Measurements from ENCODE around the gene CTTN.
"Not testable (repeated sequence)": the region's sequence is repeated elsewhere in the genome, so short reads cannot be mapped to it uniquely, and the experiment has no call there.

CTTN gene

DNA sequence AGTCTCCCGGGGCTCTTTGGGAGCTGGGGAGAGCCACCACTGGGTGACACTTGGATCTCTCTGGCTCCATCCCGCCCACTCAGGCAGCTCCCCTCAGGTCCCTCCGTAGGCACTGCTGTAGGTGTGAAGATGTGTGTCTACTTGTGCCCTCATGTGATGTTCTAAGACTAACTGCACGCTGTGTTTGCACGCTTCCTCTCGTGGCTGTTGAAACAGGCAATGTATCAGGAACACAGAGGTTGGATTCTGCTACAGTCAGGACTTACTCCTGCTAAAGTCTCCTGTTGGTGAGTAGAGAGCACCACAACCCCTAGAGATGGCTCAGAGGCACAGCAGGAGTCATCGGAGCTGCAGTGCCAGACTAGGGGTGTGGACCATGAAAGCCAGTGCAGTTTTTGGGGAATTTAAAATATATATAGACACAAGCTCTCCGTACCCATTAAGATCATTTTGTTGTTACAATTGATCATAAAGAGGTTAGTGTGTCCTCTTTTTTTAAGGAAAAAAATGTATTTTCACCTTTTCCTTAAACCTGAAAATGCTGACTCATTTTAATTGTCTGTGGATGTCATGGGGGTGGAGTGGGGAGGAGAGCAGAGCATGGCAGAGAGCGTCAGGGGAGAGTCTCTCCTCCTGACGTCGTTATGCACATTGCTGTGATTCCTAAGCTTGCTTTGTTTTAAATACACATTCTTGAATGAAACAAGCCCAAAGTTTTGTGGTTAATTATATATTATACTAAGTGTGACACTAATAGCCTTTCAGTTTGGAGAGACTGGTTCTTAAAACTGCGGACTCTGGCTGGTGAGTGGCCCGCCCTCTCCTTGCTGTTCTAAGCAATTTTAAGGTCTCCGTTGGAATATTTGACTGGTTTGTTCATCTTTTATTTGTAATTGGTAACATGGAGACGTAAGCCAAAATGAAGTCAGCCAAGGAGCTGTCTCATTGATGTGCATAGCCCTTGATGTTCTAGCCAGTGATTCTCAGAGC is 16.2 kb upstream of the CTTN start:
- no peak for DNase-seq

DNA sequence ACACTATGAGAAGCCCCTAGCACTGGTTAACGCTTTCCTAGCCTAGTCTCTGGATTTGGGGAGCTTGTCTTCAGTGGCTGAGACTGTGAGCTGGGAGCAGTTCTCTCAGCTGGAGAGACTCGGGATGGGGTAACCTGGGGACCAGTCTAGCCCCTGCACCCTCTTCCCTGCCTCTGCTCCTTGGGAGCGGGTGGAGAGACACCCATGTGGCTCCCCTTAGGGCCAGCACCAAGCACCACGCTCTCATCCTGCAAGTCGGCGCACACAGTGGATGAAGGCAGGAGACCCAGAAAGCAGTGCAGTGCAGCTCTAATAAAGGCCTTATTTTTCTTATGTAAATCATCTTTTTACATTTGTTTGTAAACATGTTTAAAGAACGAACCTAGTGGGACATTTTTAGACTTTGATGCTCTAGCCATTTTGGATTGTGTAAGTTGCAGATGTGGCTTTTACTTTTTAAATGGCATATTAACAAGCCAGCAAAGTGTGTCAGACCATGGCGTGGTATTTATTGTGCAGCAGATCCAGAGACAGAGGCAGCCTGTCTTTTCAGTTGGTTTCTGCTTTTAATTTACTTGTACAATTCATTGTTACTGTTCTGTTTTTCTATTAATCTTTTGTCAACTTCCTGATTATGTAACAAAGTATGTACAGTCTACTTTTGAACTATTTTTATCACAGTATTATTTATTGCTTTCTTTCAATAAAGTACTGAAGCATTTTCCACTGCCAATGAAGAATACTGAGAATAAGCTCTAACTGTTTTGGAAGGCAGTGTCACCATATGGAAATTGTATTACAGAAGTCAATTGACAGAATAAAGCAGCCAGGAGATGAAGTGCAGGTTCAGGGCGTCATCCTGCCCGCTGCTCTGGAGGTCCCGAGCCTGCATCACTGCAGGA is 14.4 kb upstream of the CTTN start:
- DNase-seq: no peak

DNA sequence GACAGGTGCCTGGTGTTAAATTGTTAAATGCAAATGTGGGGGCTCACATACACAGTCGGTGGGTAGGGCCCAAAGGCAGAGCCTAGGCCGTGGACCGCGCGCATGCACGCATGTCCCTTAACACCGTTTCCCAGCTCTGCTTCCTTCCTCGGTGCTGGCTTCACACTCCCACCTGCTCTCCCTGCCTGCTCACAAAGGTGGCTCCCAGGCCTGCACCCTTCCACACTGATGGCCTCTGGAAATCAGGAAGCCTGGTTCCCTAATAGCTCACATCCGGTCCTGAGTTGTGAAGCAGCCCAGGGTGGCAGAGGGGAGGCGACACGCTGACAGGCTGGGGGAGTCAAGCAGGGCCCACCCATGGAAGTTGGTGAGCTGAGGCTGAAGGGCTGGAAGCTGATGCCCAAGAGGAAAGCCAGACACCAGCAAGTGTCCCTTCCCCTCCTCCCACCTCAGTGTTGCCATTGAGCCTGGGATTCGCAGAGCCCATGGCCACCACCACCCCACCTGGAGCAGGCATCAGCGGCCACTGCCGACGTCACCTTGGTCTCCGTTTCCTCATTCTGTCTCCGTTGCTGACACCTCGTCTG is 13.7 kb upstream of the CTTN start:
- no peak for DNase-seq

DNA sequence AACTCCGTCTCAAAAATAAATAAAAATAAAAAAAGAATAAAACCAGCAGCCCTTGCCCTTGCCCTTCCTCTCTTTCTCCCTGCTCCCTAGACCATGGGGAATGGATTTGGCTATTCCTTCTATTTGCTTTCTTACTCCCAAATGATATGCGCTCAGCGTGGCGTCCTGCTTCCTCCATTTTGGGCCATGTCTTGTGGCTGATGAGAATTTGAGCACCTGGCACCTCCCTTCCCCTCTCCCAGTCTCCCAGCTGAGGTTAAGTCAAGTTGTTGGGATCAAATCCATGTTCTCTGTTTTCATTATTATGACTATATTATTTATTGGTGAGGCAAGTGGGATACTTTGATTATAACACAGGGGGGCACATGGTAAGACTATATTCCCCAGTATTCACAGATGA is 10.8 kb upstream of the CTTN start:
- no peak for DNase-seq

DNA sequence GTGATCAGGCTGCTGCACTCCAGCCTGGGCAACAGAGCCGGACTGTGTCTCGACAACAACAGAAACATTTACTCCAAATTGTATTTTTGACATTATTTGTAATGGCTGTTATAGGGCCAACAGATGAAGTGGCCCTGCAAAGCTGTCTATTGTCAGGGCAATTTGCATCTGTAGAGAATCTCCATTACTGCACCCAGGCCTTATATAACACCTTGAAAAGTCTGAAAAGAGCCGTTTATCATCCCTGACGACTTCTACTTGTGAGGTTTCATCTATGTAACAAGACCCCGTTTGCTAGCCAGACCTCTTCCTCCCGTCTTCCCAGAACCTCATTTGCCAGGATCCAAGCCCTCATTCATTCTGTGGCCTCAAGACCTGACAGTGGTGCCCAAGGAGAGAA is 9.1 kb upstream of the CTTN start:
- DNase-seq: no peak

DNA sequence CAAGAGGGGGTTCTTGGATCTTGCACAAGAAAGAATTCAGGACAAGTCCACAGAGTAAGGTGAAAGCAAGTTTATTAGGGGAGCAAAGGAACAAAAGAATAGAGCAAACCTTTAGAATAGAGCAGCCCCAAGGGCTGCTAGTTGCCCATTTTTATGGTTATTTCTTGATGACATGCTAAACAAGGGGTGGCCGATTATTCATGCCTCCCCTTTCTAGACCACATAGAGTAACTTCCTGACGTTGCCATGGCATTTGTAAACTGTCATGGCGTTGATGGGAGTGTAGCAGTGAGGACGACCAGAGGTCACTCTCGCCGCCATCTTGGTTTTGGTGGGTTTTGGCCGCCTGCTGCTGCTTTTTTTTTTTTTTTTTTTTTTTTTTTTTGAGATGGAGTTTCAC is 7.4 kb upstream of the CTTN start:
- DNase-seq: not testable (repeated sequence)

DNA sequence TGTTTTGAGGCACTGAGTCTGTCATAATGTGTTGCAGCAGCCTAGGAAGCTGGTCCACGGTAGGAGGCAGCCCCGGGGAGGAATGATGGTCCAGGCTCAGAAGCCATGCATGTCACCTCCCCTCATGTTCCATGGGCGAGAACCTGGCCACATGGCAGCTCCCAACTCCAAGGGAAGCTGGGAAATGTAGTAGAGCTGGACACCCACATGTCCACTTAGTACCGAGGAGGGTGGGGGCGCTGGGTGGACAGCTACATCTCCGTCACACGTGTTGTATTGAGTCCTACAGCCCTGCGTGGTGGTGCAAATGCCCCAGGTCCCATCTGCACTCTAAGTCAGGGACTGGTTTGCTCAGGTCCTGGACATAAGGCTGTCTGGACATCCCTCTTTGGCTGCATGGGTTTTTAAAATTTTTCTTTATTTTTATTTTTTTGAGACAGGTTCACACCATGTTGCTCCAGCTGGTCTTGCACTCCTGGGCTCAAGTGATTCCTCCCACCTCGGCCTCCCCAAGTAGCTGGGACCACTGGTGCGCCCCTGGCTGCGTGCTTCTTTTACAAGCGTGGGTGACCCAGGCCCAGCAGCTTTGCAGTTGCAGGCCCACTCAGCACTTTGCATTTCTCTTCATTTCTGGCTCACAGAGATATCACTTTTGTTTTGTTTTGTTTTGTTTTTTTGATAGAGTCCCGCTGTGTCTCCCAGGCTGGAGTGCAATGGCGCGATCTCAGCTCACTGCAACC is 3.9 kb upstream of the CTTN start:
- no peak for DNase-seq

DNA sequence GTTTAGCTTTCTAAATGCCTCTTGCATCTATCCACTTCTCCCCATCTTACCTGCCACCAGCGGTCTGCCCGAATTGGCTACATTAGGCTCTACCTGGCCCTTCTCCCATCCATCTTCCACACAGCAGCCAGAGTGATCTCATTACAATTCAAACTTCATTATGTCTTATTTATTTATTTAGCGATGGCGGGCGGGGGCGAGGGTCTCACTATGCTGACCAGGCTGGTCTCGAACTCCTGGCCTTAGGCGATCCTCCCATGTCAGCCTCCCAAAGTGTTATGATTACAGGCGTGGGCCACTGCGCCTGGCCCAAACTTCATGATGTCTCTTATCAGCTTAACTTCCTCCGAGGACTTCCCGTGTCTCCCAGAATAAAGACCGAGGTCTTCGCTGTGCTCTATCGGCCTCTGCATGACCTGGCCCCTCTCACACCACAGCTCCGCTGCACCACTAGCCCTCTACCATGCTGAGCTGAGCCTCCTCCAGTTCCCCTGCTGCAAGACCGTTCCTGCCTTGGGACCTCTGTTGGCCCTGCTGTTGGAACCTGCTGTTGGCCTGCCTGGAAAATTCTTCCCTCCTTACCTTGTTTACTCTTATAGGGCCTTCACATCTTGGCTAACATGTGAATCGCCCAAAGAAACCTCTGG is 870 bp upstream of the CTTN start:
- DNase-seq: peak in 1 of 2 donors; percentile 15

DNA sequence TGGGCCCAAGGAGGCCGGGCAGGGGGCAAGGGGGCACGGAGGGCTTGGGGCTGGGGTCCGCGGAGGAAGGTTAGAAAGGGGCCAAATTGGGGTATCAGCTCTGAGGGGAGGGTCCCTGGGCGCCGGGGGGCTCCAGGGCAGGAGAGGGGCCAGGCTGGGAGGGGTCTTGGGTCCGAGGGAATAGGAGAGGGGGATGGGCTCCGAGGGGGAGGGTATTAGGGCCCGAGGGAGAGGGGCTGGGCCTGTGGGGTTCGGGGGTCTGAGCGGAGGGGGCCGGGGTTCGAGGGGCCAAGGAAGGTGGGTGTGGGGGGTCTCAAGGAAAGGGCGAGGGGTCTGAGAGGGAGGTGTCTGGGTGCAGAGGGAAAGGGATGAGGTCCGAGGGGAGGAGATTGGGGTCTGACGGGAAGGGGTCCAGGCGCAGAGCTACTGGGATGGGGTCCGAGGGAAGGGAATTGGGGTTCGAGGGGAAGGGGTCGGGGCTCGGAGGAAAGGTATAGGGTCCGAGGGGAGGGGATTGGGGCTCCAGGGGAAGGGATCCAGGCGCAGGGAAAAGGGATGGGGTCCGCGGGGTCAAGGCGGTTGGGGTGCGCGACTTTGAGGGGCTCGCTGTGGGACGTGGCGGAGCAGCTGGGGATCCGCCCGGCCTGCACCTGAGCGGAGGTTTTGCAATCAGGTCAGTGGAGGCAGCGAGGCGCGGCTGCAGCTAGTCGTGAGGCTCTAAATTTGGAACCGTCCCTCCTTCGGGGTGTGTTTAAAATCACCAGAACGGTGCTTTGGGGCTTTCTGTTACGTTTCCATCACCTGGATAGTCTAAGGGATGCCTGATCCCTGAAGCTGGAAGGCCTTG is 728 bp downstream of the CTTN start:
- DNase-seq: peak in 1 of 2 donors; percentile 22

DNA sequence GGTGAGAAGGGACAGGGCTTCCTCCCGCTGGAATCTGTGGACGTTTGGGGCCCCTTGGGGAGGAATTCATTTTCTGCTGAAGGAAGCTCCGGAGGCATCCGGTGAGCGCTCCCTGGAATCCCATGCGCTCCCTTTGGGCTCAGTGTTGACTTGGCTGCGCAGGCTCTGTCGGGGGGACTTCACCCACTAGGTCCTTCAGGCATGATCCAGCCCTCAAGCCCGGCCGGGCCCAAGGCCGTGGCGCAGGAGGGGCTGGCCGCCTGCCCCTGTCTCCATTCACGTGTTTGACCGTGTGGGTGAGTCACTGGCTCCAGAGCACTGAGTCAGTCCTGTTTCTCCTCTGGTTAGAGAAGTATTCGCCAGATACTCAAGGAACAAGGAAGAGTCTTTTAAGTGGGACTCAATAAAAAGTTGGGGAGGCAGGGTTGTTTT is 1.4 kb downstream of the CTTN start:
- DNase-seq: no peak

DNA sequence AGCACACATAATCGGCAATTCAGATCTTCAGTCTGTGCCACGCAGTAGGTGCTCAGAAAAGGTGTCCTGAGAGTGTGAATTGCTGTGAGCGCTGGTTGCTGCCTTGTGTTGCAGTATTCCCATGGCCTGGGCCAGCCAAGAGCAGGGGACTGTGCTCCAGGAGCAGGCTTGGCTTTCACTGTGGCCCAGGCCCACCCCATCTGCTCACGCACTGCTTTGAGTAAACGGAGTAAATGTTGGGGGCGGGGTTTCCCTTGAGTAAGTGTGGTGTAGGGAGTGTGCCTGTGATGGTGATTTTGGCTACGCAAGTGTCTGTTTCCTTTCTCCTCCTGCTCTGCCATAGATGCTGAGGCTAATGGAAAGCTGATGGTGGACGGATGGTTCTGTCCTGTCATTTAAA is 2.3 kb downstream of the CTTN start:
- no peak for DNase-seq

DNA sequence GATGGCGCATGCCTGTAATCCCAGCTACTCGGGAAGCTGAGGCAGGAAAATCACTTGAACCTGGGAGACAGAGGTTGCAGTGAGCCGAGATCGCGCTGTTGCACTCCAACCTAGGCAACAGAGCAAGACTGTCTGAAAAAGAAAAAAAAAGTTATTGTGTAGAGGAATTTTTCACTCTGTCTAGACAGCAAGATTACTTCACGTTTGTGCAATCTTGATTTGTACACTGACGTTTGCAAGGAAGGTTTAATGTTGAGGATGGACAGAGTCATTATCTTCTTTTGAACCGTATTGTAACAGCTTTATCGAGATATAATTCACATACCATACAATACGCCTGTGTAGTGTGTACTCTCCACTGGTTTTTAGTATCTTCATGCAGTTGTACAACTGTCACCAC is 3.7 kb downstream of the CTTN start:
- DNase-seq: no peak

DNA sequence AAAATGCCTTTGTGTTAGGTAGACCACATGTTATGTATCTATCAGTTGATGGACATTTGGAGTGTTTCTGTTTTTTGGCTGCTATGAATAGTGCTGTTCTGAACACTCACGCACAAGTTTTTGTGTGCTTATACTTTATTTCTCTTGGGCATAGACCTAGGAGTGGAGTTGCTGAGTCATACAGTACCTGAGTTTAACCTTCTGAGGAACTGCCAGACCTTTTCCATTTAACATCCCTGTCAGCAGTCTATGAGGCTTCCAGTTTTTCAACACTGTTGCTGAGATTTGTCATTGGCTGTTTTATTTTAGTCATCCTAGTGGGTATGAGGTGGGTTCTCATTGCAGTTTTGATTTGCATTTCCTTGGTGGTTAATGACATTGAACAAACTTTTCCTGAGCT is 4.4 kb downstream of the CTTN start:
- DNase-seq: no peak

DNA sequence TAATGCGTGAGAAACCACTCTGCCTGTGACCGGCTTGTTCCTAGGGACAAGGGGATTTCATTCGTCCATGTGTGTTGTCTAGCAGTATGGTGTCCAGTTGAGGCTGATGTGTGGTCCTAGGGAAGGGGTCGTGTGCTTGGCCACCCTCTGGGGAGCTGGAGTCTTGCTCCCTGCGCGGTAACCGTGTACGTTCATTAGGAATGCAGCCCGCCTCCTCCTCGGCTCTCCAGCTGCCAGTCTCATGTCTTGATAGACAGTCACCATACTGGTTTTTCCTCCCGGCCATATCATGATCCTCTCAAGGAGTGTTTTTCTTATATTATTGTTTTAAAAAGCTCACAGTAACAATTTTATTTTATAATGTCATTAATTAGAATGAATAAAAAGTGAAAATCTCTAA is 5.9 kb downstream of the CTTN start:
- DNase-seq: no peak

DNA sequence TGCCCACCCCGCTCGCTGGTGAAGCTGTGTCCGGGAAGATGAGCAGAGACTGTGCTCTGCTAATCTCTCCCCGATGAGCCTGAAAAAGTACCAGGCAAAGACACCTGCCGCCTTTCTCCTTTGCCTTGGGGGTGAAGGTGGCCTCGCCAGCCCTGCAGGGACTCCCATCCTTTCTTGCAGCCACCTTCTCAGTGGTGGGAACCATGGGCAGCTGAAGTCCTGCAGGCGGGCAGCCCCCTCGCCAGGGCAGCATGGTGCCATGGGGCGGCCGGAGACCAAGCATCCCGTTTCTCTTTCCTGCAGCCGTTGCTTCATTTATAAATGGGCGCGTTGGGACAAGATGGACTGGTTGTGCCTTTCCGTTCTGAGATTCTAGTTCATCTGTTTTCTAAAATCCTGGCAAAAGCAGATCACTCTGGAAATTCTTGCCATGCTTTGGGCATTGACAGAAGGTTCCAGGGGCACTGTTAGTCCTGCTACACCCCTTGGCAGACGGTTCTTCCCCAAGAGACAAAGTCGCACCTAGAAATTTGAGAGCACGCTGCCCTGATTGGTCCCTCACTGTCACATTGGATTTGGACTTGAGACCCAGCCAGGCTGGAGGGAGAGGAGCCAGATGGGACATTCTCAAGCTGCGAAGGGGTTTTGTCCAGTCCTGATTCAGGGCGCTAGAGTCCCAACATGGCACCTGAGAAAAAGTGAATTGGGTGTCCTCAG is 7.5 kb downstream of the CTTN start:
- no peak for DNase-seq

DNA sequence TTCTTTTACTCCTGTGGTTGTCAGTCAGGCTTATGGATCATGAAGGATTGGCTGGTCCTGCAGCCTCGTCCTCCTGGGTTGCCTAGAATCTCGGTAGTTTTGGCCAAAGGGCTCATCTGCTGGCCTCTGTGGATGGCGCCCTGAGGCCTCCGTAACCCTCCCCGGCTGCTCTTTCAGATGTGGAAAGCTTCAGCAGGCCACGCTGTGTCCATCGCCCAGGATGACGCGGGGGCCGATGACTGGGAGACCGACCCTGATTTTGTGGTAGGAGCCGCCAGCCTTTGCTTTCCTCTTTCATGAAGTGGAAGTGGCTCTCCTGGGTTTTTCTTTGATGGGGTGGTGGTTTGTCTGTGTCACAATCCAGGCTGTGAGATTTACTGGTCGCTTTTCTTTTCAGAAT is 8.8 kb downstream of the CTTN start:
- no peak for DNase-seq

DNA sequence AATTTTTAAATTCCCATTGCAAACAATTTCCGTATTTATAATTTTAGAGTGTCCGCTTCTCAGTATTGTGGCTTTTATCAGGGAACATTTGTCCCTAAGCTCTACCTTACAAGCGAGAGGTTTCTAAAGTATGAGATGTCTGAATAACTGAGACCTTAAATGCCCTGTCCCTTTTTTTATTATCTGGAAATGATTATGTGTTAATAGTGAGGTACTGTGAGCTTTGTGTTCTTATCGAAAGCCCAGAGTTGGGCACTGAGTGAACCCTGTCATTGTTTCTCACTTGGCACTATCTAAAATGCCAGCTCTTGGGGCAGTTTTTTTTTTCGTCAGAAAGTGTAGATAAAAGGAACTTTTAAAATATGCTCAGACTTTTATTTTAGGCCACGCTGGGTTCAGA is 9.5 kb downstream of the CTTN start:
- no peak for DNase-seq

DNA sequence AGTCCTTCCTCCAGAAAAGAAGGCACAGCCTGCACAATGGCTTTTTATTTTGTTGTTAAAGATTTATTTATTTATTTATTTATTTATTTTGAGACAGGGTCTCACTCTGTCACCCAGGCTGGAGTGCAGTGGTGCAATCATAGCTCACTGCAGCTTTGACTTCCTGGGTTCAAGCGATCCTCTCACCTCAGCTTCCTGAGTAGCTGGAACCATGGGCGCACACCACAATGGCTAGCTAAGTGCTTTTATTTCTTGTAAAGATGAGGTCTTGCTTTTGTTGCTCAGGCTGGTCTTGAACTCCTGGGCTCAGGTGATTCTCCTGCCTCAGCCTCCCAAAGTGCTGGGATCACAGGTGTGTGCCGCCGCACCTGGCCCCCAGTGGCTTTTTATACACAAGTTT is 10.0 kb downstream of the CTTN start:
- not testable (repeated sequence) for DNase-seq

DNA sequence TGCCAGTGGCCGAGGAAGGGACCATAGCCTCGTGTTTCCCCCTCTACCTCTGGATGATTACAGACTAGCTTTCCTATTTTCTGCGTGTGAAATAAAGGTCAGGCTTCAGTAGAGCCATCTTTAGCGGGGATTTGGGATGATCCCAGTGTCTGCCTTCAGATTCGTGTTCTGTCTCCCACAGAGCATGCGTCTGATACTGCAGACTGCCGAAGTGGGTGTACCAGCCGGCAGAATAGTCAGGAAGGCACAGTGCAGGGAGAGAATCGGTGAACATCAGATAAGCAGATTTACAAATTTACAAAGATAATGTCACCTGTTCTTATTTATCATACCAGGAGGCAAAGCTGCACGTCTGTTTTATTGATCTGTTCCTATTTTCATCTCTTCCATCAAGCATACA is 11.1 kb downstream of the CTTN start:
- no peak for DNase-seq

DNA sequence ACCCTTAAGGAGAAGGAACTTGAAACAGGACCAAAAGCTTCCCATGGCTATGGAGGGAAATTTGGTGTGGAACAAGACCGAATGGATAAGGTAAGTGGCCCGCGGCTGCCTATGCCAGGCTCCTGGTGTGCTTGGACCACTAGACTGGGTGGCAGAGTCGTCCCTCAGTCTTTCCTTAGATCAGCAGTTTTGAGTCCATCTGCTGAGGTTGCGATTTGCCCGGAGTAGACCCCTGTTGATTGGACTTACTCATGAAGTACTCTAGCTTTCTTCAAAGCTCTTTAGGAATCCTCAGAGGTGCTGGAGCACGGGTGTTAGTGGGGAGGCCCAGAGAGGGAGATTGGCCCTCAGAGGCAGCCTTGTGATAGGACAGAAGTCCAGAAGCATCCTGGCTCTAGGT is 11.5 kb downstream of the CTTN start:
- DNase-seq: no peak
